Sigmoid colon (tissue), 7 donors: Measurements from ENCODE around the gene VSIG1. TPM values are rescaled to one million over a fixed set of nuclear protein-coding genes. Genes with fewer than 3 reads are reported as not detected.

ENCODE experiments used
- DNase-seq: peaks from one replicate; pipeline ENCODE4 v3.0.0-alpha.2; 2019
- H3K27ac ChIP-seq, 4 donors: fragments of 200-600 bp; sonication (generic); one replicate each; pipeline ENCODE4 v1.5.1; 2016 to 2019; ENCODE audit warnings: mild to moderate bottlenecking in 1 of 4
- H3K27me3 ChIP-seq, 3 donors: fragments of 200-600 bp; sonication (generic); one replicate each; pipeline ENCODE4 v1.5.1; 2019; ENCODE audit warnings: mild to moderate bottlenecking in 1 of 3
- H3K36me3 ChIP-seq, 4 donors: fragments of 200-600 bp; sonication (generic); one replicate each; pipeline ENCODE4 v1.5.1; 2016 to 2019
- H3K4me1 ChIP-seq, 4 donors: fragments of 200-600 bp; sonication (generic); one replicate each; pipeline ENCODE4 v1.5.1; 2017 to 2019
- H3K4me3 ChIP-seq, 4 donors: fragments of 200-600 bp; sonication (generic); one replicate each; pipeline ENCODE4 v1.5.1; 2017 to 2019; ENCODE audit warnings: mild to moderate bottlenecking in 2 of 4, moderate library complexity in 1 of 4
- H3K9me3 ChIP-seq, 4 donors: fragments of 200-600 bp in 3 of 4; sonication (generic) in 3 of 4; one replicate each; pipeline versions ENCODE4 v1.5.1 to v1.6.1; 2013 to 2019
- EP300 ChIP-seq, 4 donors: sonication (generic); formaldehyde crosslinking; IDR thresholded peaks; one replicate each; pipeline ENCODE4 v1.6.1; 2017; ENCODE audit warnings: antibody characterized with exemption in 4 of 4
- POLR2A ChIP-seq, 2 donors: fragments of 450-650 bp; IDR thresholded peaks; one replicate each; pipeline ENCODE4 v1.6.1; 2016; ENCODE audit warnings: antibody characterized with exemption in 2 of 2, mild to moderate bottlenecking in 2 of 2, moderate library complexity in 2 of 2
- POLR2AphosphoS5 ChIP-seq, 4 donors: sonication (generic); formaldehyde crosslinking; IDR thresholded peaks; one replicate each; pipeline ENCODE4 v1.6.1; 2017; ENCODE audit warnings: antibody characterized with exemption in 4 of 4
- WGBS, 2 donors: extraction: QIAGEN DNeasy Blood & Tissue Kit; methylation state at CpG; one replicate each; pipeline ENCODE4 v1.1.7; 2013; 5-methylcytosine and 5-hydroxymethylcytosine counted together
- intact Hi-C: fragments of 100-400 bp; cut with DNase I; formaldehyde crosslinking; loops from one replicate; pipeline ENCODE4 v1.15.1; 2023
- polyA plus RNA-seq, 3 donors: library from polyadenylated mRNA; stranded (reverse); fragments of 200-250 nt; gene quantifications; one replicate each; pipeline ENCODE4 v1.2.3, GENCODE V29; 2013
- total RNA-seq, 4 donors: library from RNA; depleted of rRNA; stranded (reverse); fragments of >200 nt; gene quantifications; one replicate each; pipeline ENCODE4 v1.1.0, GENCODE V29; 2016
- TF ChIP-seq, protein P1 (sequence below), 4 experiments: fragments of 450-650 bp in 3 of 4; fragments of 200-600 bp in 1 of 4; IDR thresholded peaks; one replicate each; pipeline ENCODE4 v1.5.1; 2016 to 2019; ENCODE audit warnings: antibody characterized with exemption in 4 of 4, mild to moderate bottlenecking in 3 of 4, moderate library complexity in 2 of 4
- donor health status: healthy with polysubstance abuse.
- donor health status: Bipolar disorder and iron deficiency.
- donor health status: healthy.

Gene VSIG1
- total and polyA plus RNA-seq, 7 donors = 0.36 to 0.64 TPM; not detected in 5

GRCh38 chrX:108087792-108088191 is 42.9 kb downstream of the VSIG1 start:
- no peak for DNase-seq
- Histone ChIP-seq H3K9me3 (no peaks in the 10 kb centered on the region), H3K27ac (no peak overlapping the region), H3K4me3 (no peak overlapping the region), H3K4me1 (peaks cover 0 to 16% (median 6%) of the 10 kb centered on the region in 4 donors), H3K36me3 (peaks cover 0 to 35% (median 3%) of the 10 kb centered on the region in 4 donors), H3K27me3 (no peaks in the 10 kb centered on the region)
- intact Hi-C loops = no loop called here
- 94 to 95% methylated on average over 6 of the region's 6 CpGs for WGBS, 2 donors
- TF ChIP-seq POLR2AphosphoS5 (IDR thresholded peaks at IDR 0.05) (no peak), EP300 (IDR thresholded peaks at IDR 0.05) (no peak), POLR2A (IDR thresholded peaks at IDR 0.05) (no peak)
- TF ChIP-seq, protein P1, sequence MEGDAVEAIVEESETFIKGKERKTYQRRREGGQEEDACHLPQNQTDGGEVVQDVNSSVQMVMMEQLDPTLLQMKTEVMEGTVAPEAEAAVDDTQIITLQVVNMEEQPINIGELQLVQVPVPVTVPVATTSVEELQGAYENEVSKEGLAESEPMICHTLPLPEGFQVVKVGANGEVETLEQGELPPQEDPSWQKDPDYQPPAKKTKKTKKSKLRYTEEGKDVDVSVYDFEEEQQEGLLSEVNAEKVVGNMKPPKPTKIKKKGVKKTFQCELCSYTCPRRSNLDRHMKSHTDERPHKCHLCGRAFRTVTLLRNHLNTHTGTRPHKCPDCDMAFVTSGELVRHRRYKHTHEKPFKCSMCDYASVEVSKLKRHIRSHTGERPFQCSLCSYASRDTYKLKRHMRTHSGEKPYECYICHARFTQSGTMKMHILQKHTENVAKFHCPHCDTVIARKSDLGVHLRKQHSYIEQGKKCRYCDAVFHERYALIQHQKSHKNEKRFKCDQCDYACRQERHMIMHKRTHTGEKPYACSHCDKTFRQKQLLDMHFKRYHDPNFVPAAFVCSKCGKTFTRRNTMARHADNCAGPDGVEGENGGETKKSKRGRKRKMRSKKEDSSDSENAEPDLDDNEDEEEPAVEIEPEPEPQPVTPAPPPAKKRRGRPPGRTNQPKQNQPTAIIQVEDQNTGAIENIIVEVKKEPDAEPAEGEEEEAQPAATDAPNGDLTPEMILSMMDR (IDR thresholded peaks at IDR 0.05) = no peak

- Histone ChIP-seq H3K4me3 (no peak overlapping the region), H3K27ac (no peak overlapping the region), H3K36me3 (peaks cover 0 to 35% (median 3%) of the 10 kb centered on the region in 4 donors), H3K9me3 (no peaks in the 10 kb centered on the region), H3K27me3 (no peaks in the 10 kb centered on the region), H3K4me1 (peaks cover 0 to 16% (median 6%) of the 10 kb centered on the region in 4 donors)
- intact Hi-C loops = no loop called here
- 17 to 76% methylated on average over 1 of the region's 1 CpG for WGBS, 2 donors
- no peak for DNase-seq
- no peak for TF ChIP-seq EP300 (IDR thresholded peaks at IDR 0.05)
- TF ChIP-seq POLR2AphosphoS5 (IDR thresholded peaks at IDR 0.05) = no peak
- TF ChIP-seq, protein P1 (IDR thresholded peaks at IDR 0.05) = no peak
- no peak for TF ChIP-seq POLR2A (IDR thresholded peaks at IDR 0.05)
These were observed 43.6 kb downstream of the VSIG1 start for GRCh38 chrX:108088511-108088910.

DNA sequence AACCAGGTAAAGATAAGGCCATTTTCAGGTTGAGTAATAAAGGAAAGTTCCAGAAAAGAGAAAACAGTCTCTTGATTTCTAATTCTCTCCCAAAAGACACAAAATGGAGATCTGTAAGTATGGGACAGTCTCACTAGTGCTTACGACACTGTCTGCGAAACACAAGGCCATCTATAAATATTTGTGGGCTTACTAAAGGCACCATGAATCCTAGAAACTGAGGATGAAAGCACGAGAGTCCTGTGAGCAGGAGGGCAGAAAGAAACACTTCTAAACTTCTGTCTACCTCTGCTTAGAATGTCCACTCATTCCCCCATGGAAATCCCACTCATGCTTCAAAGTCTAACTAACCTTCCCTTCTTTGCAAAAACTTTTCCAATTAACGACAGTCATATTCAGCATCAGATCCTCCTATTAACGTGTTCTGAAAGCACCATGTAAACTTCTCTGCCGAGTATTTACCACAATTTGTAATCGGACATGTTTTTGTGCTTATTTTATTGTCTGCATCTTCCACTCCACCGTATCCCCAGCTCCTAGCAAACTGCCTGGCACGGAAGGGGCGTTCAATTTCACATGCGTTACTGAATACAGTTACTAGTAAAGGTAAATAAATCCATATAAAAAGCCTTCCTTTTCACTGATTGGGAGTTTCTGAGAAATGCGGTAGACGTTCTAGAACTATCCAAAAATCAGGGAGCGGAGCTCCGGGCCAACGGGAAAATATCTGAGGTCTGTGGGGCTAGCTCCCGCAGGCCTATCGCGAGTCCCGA is 45.8 kb downstream of the VSIG1 start:
- Histone ChIP-seq H3K27me3 (no peaks in the 10 kb centered on the region), H3K4me3 (peak overlapping the region; percentile 41 to 59 (median 56)), H3K36me3 (peaks cover 0 to 21% (median 3%) of the 10 kb centered on the region in 4 donors), H3K27ac (peak overlapping the region; percentile 79 to 87 (median 84)), H3K9me3 (no peaks in the 10 kb centered on the region), H3K4me1 (peaks cover 0 to 16% (median 6%) of the 10 kb centered on the region in 4 donors)
- WGBS, 2 donors = 1 to 4% methylated on average over 20 of the region's 20 CpGs
- no peak for TF ChIP-seq POLR2AphosphoS5 (IDR thresholded peaks at IDR 0.05)
- DNase-seq = no peak
- intact Hi-C loops = loop anchor here (5.0 kb wide), 1 partner anchor 263 kb away; the partner anchor contains the start of gene MID2

- WGBS, 2 donors = 0% methylated on average over 47 of the region's 47 CpGs
- TF ChIP-seq POLR2A (IDR thresholded peaks at IDR 0.05) (peak; percentile 48 to 62), POLR2AphosphoS5 (IDR thresholded peaks at IDR 0.05) (peak; percentile 60 to 88 (median 84)), EP300 (IDR thresholded peaks at IDR 0.05) (no peak)
- TF ChIP-seq, protein P1 (IDR thresholded peaks at IDR 0.05) = peak in 1 of 4 experiments; percentile 12
- peak; percentile 96 for DNase-seq
- H3K9me3 ChIP-seq = no peaks in the 10 kb centered on the region
- peaks cover 0 to 16% (median 6%) of the 10 kb centered on the region in 4 donors for H3K4me1 ChIP-seq
- peak within 1 kb of the TSS; percentile 41 to 59 (median 56) for H3K4me3 ChIP-seq
- peak within 1 kb of the TSS; percentile 79 to 87 (median 84) for H3K27ac ChIP-seq
- H3K27me3 ChIP-seq = no peaks in the 10 kb centered on the region
- intact Hi-C loops = loop anchor here (5.0 kb wide), 1 partner anchor 264 kb away; the partner anchor contains the start of gene MID2
- H3K36me3 ChIP-seq = peaks cover 0 to 17% (median 3%) of the 10 kb centered on the region in 4 donors
These were observed 46.5 kb downstream of the VSIG1 start, which contains the start of the genes ATG4A and PSMD10 for GRCh38 chrX:108091264-108091877. TSS of gene ATG4A (plus strand) at chrX:108091778. CDS start at chrX:108091827, 49 bp downstream. TSS of gene PSMD10 (minus strand) at chrX:108091542. CDS start at chrX:108091520, 22 bp downstream.

- whole genome bisulfite sequencing, 2 donors = 1% methylated on average over 15 of the region's 15 CpGs
- peaks cover 0 to 16% (median 6%) of the 10 kb centered on the region in 4 donors for H3K4me1 ChIP-seq
- no peaks in the 10 kb centered on the region for H3K9me3 ChIP-seq
- DNase-seq = no peak
- intact Hi-C loops = loop anchor here (5.0 kb wide), 1 partner anchor 265 kb away; the partner anchor contains the start of gene MID2
- H3K27ac ChIP-seq = peak overlapping the region; percentile 66 to 81 (median 71)
- peak overlapping the region; percentile 39 to 59 (median 56) for H3K4me3 ChIP-seq
- peaks cover 0 to 12% (median 3%) of the 10 kb centered on the region in 4 donors for H3K36me3 ChIP-seq
- no peaks in the 10 kb centered on the region for H3K27me3 ChIP-seq
- TF ChIP-seq POLR2A (IDR thresholded peaks at IDR 0.05) = no peak
- no peak for TF ChIP-seq POLR2AphosphoS5 (IDR thresholded peaks at IDR 0.05)
- TF ChIP-seq, protein P1 (IDR thresholded peaks at IDR 0.05) = no peak
- no peak for TF ChIP-seq EP300 (IDR thresholded peaks at IDR 0.05)
These were observed 47.0 kb downstream of the VSIG1 start for GRCh38 chrX:108091878-108092291.
